Measurements from ENCODE around the gene HIGD1B. TPM values are rescaled to one million over a fixed set of nuclear protein-coding genes. Genes with fewer than 3 reads are reported as not detected.
"Not testable (repeated sequence)": the region's sequence is repeated elsewhere in the genome, so short reads cannot be mapped to it uniquely, and the experiment has no call there.

The HIGD1B gene
- 1 to 10 TPM; 1.1 to 2.1 (median 1.2) TPM for polyA plus RNA-seq (ENCODE audit: insufficient read length in 4 of 4)

DNA sequence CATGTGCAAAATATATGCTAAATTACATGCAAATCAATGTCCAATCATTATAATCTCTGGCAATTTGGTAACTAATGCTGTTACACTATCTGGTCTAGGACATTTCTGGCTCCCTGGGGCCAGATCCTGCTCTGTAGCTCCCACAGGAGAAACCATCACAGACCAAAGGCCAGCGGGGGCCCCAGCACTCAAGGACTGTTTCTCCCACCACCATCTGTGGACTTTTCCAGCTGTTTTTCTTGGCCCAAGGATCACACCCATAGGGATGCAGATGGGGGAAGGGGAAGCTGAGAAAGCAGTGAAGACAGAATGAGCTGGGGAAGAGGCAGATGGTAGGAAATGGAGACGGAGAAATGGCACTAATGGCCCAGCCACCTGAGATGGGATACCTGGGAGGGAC, at the start of gene HIGD1B:
Gene HIGD1B, plus strand, starts transcription at position 298 of the 400 bp plus-strand sequence. CDS start 270 bp downstream, outside the sequence.
- no peak for DNase-seq (ENCODE audit: low read depth in 4 of 4, low spot score in 3 of 4)

DNA sequence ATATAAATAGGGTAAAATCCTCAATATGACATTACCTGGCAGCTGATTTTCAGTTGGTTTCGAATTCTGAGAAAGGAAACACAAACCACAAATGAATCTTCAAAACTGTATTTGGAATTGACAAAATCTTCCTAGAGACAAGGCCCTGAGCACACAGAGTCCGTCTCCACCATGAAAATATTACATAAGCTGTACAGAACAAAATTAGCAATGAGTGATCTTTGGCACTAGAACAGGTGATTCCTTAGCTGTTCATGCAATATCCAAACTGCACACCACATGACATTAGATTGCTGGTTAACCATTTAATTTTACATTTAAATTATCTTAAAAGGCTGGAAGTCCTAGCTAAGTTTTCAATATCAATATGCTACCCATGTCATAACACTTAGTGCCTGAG, 49.3 kb upstream of the HIGD1B start:
- no peak for DNase-seq (ENCODE audit: low read depth in 4 of 4, low spot score in 3 of 4)

- no peak for DNase-seq (ENCODE audit: low read depth in 4 of 4, low spot score in 3 of 4)
Observed at GRCh38 chr17:44801880-44802279, 45.8 kb upstream of the HIGD1B start.

- no peak for DNase-seq (ENCODE audit: low read depth in 4 of 4, low spot score in 3 of 4)
Observed at GRCh38 chr17:44804302-44805089, 43.2 kb upstream of the HIGD1B start.

GRCh38 chr17:44807093-44807816, 40.4 kb upstream of the HIGD1B start:
- DNase-seq (ENCODE audit: low read depth in 4 of 4, low spot score in 3 of 4) = no peak

GRCh38 chr17:44807817-44808155, 39.9 kb upstream of the HIGD1B start:
- DNase-seq (ENCODE audit: low read depth in 4 of 4, low spot score in 3 of 4) = no peak

DNA sequence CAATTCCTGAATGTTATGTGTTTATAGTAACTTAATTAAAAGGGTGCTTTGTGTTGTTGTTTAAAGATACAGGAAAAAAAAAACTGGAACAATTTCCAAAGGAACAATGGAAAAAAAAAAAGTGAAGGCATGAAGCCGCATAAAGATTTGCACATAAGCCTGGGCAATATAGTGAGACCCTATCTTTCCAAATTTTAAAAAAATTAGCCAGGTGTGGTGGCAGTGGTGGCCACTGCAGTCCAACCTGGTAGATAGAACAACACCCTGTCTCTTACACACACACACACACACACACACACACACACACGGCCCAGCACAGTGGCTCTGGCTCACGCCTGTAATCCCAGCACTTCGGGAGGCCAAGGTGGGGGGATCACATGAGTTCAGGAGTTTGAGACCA, 39.5 kb upstream of the HIGD1B start:
- DNase-seq (ENCODE audit: low read depth in 4 of 4, low spot score in 3 of 4) = no peak

- DNase-seq (ENCODE audit: low read depth in 4 of 4, low spot score in 3 of 4) = not testable (repeated sequence)
Observed at GRCh38 chr17:44808656-44809388, 38.9 kb upstream of the HIGD1B start.

- no peak for DNase-seq (ENCODE audit: low read depth in 4 of 4, low spot score in 3 of 4)
Observed at GRCh38 chr17:44812263-44812662, 35.4 kb upstream of the HIGD1B start.

- not testable (repeated sequence) for DNase-seq (ENCODE audit: low read depth in 4 of 4, low spot score in 3 of 4)
Observed at GRCh38 chr17:44818508-44818907, 29.2 kb upstream of the HIGD1B start.

DNA sequence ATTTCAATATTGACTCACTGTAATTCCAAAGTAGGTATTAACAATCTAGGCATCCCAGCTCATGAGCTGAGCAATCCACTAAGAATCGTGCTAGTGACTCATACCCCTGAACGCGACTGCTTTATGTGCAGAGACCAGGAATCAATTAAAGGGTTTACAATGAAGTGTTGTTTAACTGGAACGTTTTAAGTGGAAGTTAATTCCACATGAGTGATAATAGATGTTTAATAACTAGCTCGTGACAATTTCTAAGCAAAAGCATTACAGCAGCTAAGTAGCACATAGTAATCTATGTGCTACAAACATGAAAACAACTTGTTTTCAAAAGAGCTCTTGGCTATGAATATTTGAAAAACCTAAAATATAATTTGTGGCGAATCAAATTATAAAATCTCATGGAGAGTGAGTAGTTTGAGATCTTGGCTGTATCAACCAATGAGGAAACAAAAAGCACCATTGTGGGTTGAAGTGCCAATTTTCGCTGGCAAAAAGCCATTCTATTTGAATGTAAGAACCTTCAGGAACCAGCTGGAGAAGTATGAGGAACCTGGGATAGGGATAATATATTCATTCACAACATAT, 27.0 kb upstream of the HIGD1B start:
- no peak for DNase-seq (ENCODE audit: low read depth in 4 of 4, low spot score in 3 of 4)

GRCh38 chr17:44825236-44825635, 22.4 kb upstream of the HIGD1B start:
- not testable (repeated sequence) for DNase-seq (ENCODE audit: low read depth in 4 of 4, low spot score in 3 of 4)

GRCh38 chr17:44826123-44826790, 21.4 kb upstream of the HIGD1B start:
- DNase-seq (ENCODE audit: low read depth in 4 of 4, low spot score in 3 of 4) = no peak

GRCh38 chr17:44827863-44828262, 19.8 kb upstream of the HIGD1B start:
- DNase-seq (ENCODE audit: low read depth in 4 of 4, low spot score in 3 of 4) = no peak

DNA sequence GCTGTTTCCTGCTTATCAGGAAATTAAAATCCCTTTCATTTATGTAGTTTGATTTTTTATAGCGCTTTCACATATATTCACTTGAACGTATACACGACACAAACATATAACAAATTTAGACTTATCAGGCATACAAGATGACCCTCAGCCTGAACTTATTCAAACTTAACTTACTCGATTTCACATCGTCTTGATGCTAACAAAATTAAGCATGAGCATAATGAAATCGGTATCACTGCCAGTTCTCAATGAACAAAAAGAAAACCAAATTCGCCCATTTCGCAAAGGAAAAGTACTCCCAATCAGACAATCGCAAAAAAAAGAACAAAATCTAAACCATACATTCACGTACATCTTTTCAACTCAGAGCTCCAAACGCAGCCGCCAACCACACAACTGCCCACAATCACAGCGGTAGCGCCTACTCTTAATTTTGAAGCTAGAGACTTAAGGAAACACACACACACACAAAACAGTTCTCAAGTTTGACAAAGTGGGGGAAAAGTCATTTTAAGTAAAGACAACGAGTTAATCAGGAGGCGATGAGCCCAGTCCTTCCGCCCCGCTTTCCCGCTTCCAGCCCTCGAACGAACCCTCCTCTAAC, 18.7 kb upstream of the HIGD1B start:
- no peak for DNase-seq (ENCODE audit: low read depth in 4 of 4, low spot score in 3 of 4)

- peak in 1 of 4 donors; percentile 42 for DNase-seq (ENCODE audit: low read depth in 4 of 4, low spot score in 3 of 4)
Observed at GRCh38 chr17:44829523-44830358, 17.9 kb upstream of the HIGD1B start, which contains the start of gene GJC1. Gene GJC1 (minus strand): TSS chr17:44830287. CDS start chr17:44805817, 24,470 bp downstream.

GRCh38 chr17:44830359-44831288, 17.1 kb upstream of the HIGD1B start:
- DNase-seq (ENCODE audit: low read depth in 4 of 4, low spot score in 3 of 4) = no peak

- DNase-seq (ENCODE audit: low read depth in 4 of 4, low spot score in 3 of 4) = no peak
Observed at GRCh38 chr17:44831371-44831770, 16.3 kb upstream of the HIGD1B start.
